OCI-LY7 (cell line): ENCODE results near the gene ZNF689.

Source experiments
- CTCF ChIP-seq: fragments of 200-600 bp; sonication (generic); conservative IDR thresholded peaks from 2 replicates; pipeline ENCODE4 v1.5.1; 2014; ENCODE audit warnings: mild to moderate bottlenecking, antibody characterized with exemption, low read length, moderate library complexity, mixed read lengths
- EZH2phosphoT487 ChIP-seq: fragments of 200-600 bp; sonication (generic); IDR thresholded peaks from 2 replicates; pipeline ENCODE4 v1.6.1; 2018; ENCODE audit warnings: low read depth, borderline replicate concordance, mild to moderate bottlenecking, mixed run types, antibody characterized with exemption, low read length, moderate library complexity, mixed read lengths

DNA sequence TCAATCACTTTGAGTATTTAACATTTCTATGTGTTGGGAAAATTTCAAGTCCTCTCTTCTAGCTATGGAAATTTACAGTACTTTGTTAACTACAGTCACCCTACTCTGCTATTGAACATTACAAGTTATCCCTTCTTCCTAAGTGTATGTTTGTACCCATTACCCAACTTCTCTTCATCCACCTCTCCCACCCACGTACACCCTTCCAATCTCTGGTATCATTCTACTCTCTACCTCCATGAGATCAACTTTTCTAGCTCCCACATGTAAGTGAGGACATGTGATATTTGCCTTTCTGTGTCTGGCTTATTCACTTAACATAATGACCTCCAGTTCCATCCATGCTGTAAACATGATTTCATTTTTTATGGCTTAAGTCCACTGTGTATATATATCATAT lies 35.5 kb downstream of the ZNF689 start:
- TF ChIP-seq CTCF: no peak
- no peak for TF ChIP-seq EZH2phosphoT487
